ENCODE measurements around the gene GSTO2.

The GSTO2 gene

GRCh38 chr10:104334965-104335650 is 66.1 kb downstream of the GSTO2 start:
- peaks cover 11% of the 10 kb centered on the region for H3K36me3 ChIP-seq (ENCODE audit: control insufficient read depth, insufficient read depth, low read length)
- no peak overlapping the region for H3K4me3 ChIP-seq (ENCODE audit: extremely low read depth, insufficient read depth, low read length, poor library complexity, severe bottlenecking)
- WGBS, 2 experiments (ENCODE audit: insufficient coverage in 2 of 2), result 95 to 97% methylated on average over 12 of the region's 13 CpGs
- no peak overlapping the region for H3K27ac ChIP-seq (ENCODE audit: low read depth, low read length, severe bottlenecking)
- peaks cover 61% of the 10 kb centered on the region for H3K4me1 ChIP-seq (ENCODE audit: control insufficient read depth, insufficient read depth, low read length, poor library complexity, severe bottlenecking)
- H3K9me3 ChIP-seq (ENCODE audit: control insufficient read depth, low read length), result no peaks in the 10 kb centered on the region

GRCh38 chr10:104336821-104337467 is 68.0 kb downstream of the GSTO2 start:
- peaks cover 11% of the 10 kb centered on the region for H3K36me3 ChIP-seq (ENCODE audit: control insufficient read depth, insufficient read depth, low read length)
- H3K4me3 ChIP-seq (ENCODE audit: extremely low read depth, insufficient read depth, low read length, poor library complexity, severe bottlenecking), result peak overlapping the region; percentile 83
- H3K27ac ChIP-seq (ENCODE audit: low read depth, low read length, severe bottlenecking), result no peak overlapping the region
- no peaks in the 10 kb centered on the region for H3K9me3 ChIP-seq (ENCODE audit: control insufficient read depth, low read length)
- H3K4me1 ChIP-seq (ENCODE audit: control insufficient read depth, insufficient read depth, low read length, poor library complexity, severe bottlenecking), result peaks cover 45% of the 10 kb centered on the region
- whole genome bisulfite sequencing, 2 experiments (ENCODE audit: insufficient coverage in 2 of 2), result 2 to 5% methylated on average over 8 to 9 of the region's 12 CpGs

GRCh38 chr10:104337521-104337984 is 68.6 kb downstream of the GSTO2 start:
- 1 to 2% methylated on average over 8 of the region's 23 CpGs for WGBS, 2 experiments (ENCODE audit: insufficient coverage in 2 of 2)
- peak overlapping the region; percentile 83 for H3K4me3 ChIP-seq (ENCODE audit: extremely low read depth, insufficient read depth, low read length, poor library complexity, severe bottlenecking)
- H3K4me1 ChIP-seq (ENCODE audit: control insufficient read depth, insufficient read depth, low read length, poor library complexity, severe bottlenecking), result peaks cover 39% of the 10 kb centered on the region
- H3K27ac ChIP-seq (ENCODE audit: low read depth, low read length, severe bottlenecking), result peak overlapping the region; percentile 94
- H3K9me3 ChIP-seq (ENCODE audit: control insufficient read depth, low read length), result no peaks in the 10 kb centered on the region
- H3K36me3 ChIP-seq (ENCODE audit: control insufficient read depth, insufficient read depth, low read length), result peaks cover 11% of the 10 kb centered on the region

- Histone ChIP-seq H3K9me3 (ENCODE audit: control insufficient read depth, low read length) (no peaks in the 10 kb centered on the region), H3K4me1 (ENCODE audit: control insufficient read depth, insufficient read depth, low read length, poor library complexity, severe bottlenecking) (peaks cover 33% of the 10 kb centered on the region), H3K4me3 (ENCODE audit: extremely low read depth, insufficient read depth, low read length, poor library complexity, severe bottlenecking) (peak within 1 kb of the TSS; percentile 83), H3K27ac (ENCODE audit: low read depth, low read length, severe bottlenecking) (peak within 1 kb of the TSS; percentile 94), H3K36me3 (ENCODE audit: control insufficient read depth, insufficient read depth, low read length) (peaks cover 11% of the 10 kb centered on the region)
- 0 to 1% methylated on average over 43 to 63 of the region's 70 CpGs for WGBS, 2 experiments (ENCODE audit: insufficient coverage in 2 of 2)
Measured at GRCh38 chr10:104337985-104338735, 69.2 kb downstream of the GSTO2 start, which contains the start of gene ITPRIP. TSS of gene ITPRIP (minus strand) at chr10:104338465. CDS start at chr10:104316051, 22,414 bp downstream.

- Histone ChIP-seq H3K4me1 (ENCODE audit: control insufficient read depth, insufficient read depth, low read length, poor library complexity, severe bottlenecking) (peaks cover 20% of the 10 kb centered on the region), H3K36me3 (ENCODE audit: control insufficient read depth, insufficient read depth, low read length) (peaks cover 11% of the 10 kb centered on the region), H3K9me3 (ENCODE audit: control insufficient read depth, low read length) (no peaks in the 10 kb centered on the region), H3K27ac (ENCODE audit: low read depth, low read length, severe bottlenecking) (peak overlapping the region; percentile 94), H3K4me3 (ENCODE audit: extremely low read depth, insufficient read depth, low read length, poor library complexity, severe bottlenecking) (peak overlapping the region; percentile 83)
- WGBS, 2 experiments (ENCODE audit: insufficient coverage in 2 of 2), result 81 to 90% methylated on average over 3 to 7 of the region's 11 CpGs
Measured at GRCh38 chr10:104339469-104340110, 70.6 kb downstream of the GSTO2 start.

- Histone ChIP-seq H3K27ac (ENCODE audit: low read depth, low read length, severe bottlenecking) (no peak overlapping the region), H3K4me3 (ENCODE audit: extremely low read depth, insufficient read depth, low read length, poor library complexity, severe bottlenecking) (no peak overlapping the region), H3K9me3 (ENCODE audit: control insufficient read depth, low read length) (no peaks in the 10 kb centered on the region), H3K36me3 (ENCODE audit: control insufficient read depth, insufficient read depth, low read length) (peaks cover 8% of the 10 kb centered on the region), H3K4me1 (ENCODE audit: control insufficient read depth, insufficient read depth, low read length, poor library complexity, severe bottlenecking) (peaks cover 15% of the 10 kb centered on the region)
- 71 to 83% methylated on average over 3 of the region's 4 CpGs for WGBS, 2 experiments (ENCODE audit: insufficient coverage in 2 of 2)
Measured at GRCh38 chr10:104340111-104340526, 71.1 kb downstream of the GSTO2 start.

GRCh38 chr10:104340641-104341040 is 71.7 kb downstream of the GSTO2 start:
- WGBS, 2 experiments (ENCODE audit: insufficient coverage in 2 of 2), result 83 to 100% methylated on average over 1 to 4 of the region's 4 CpGs

GRCh38 chr10:104342941-104343411 is 74.0 kb downstream of the GSTO2 start:
- no peak overlapping the region for H3K4me3 ChIP-seq (ENCODE audit: extremely low read depth, insufficient read depth, low read length, poor library complexity, severe bottlenecking)
- no peak overlapping the region for H3K27ac ChIP-seq (ENCODE audit: low read depth, low read length, severe bottlenecking)
- no peaks in the 10 kb centered on the region for H3K36me3 ChIP-seq (ENCODE audit: control insufficient read depth, insufficient read depth, low read length)
- H3K9me3 ChIP-seq (ENCODE audit: control insufficient read depth, low read length), result no peaks in the 10 kb centered on the region
- WGBS, 2 experiments (ENCODE audit: insufficient coverage in 2 of 2), result 58 to 80% methylated on average over 1 to 2 of the region's 3 CpGs
- H3K4me1 ChIP-seq (ENCODE audit: control insufficient read depth, insufficient read depth, low read length, poor library complexity, severe bottlenecking), result peaks cover 7% of the 10 kb centered on the region

More at GRCh38 chr10:104340641-104341040, 71.7 kb downstream of the GSTO2 start:
- H3K9me3 ChIP-seq (ENCODE audit: control insufficient read depth, low read length), result no peaks in the 10 kb centered on the region
- peaks cover 3% of the 10 kb centered on the region for H3K36me3 ChIP-seq (ENCODE audit: control insufficient read depth, insufficient read depth, low read length)
- peaks cover 11% of the 10 kb centered on the region for H3K4me1 ChIP-seq (ENCODE audit: control insufficient read depth, insufficient read depth, low read length, poor library complexity, severe bottlenecking)
- H3K4me3 ChIP-seq (ENCODE audit: extremely low read depth, insufficient read depth, low read length, poor library complexity, severe bottlenecking), result no peak overlapping the region
- no peak overlapping the region for H3K27ac ChIP-seq (ENCODE audit: low read depth, low read length, severe bottlenecking)

- no peaks in the 10 kb centered on the region for H3K36me3 ChIP-seq (ENCODE audit: control insufficient read depth, insufficient read depth, low read length)
- H3K4me3 ChIP-seq (ENCODE audit: extremely low read depth, insufficient read depth, low read length, poor library complexity, severe bottlenecking), result no peak overlapping the region
- H3K27ac ChIP-seq (ENCODE audit: low read depth, low read length, severe bottlenecking), result no peak overlapping the region
- H3K9me3 ChIP-seq (ENCODE audit: control insufficient read depth, low read length), result no peaks in the 10 kb centered on the region
- H3K4me1 ChIP-seq (ENCODE audit: control insufficient read depth, insufficient read depth, low read length, poor library complexity, severe bottlenecking), result peaks cover 7% of the 10 kb centered on the region
- WGBS, 2 experiments (ENCODE audit: insufficient coverage in 2 of 2), result no CpG with 5 or more reads among the region's 1 CpG
Measured at GRCh38 chr10:104344219-104344618, 75.2 kb downstream of the GSTO2 start.

- Histone ChIP-seq H3K27ac (ENCODE audit: low read depth, low read length, severe bottlenecking) (no peak overlapping the region), H3K4me1 (ENCODE audit: control insufficient read depth, insufficient read depth, low read length, poor library complexity, severe bottlenecking) (no peaks in the 10 kb centered on the region), H3K9me3 (ENCODE audit: control insufficient read depth, low read length) (no peaks in the 10 kb centered on the region), H3K4me3 (ENCODE audit: extremely low read depth, insufficient read depth, low read length, poor library complexity, severe bottlenecking) (no peak overlapping the region), H3K36me3 (ENCODE audit: control insufficient read depth, insufficient read depth, low read length) (no peaks in the 10 kb centered on the region)
Measured at GRCh38 chr10:104345515-104345914, 76.5 kb downstream of the GSTO2 start.

All from mesodermal cell (in vitro differentiated cells).